DLD1 (cell line): ENCODE data around the gene MPP7.

Experiments used
- in situ Hi-C: cut with HindIII; loops from 2 replicates; pipeline ENCODE4 v1.10.0; 2017; ENCODE audit warnings: low sequenced_read_pairs

MPP7 gene

DNA sequence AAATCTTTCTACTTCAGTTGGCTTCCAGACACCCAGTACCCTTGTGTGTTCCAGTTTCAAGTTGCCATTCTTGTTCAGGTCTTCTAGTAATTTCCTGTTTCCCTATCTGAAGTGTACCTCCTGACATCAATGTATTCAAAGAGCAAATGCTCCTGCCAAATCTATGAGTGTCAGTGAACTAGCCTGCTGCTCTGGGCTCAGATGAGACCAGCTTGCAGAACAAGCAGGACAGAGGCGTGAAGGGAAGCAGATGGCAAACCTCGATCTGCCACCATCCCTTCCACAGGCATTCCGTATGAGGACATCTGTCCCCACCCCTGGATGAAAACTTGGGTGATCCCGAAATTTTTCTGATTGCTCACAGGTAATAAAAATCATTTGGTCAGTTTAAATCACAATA is 4.4 kb upstream of the MPP7 start:
- in situ Hi-C loops: no loop called here

DNA sequence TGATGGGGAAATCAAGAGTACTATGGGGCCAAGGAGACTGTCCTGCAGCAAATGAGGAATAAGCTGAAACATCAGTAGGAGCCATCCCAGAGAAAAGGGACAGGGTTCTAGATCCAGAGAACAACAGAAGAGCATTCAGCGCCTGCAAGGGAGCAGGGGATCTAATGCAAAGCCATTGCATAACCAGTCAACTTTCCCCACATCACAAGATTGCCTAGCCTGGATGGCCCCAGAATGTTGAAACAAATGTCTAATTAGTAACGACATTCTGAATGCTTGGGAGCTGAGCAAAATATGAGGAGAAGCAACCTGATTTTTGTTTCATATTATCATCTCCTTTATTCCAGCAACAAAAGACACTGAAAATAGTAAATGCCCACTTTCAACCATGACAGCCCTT is 2.7 kb upstream of the MPP7 start:
- in situ Hi-C loops: no loop called here

DNA sequence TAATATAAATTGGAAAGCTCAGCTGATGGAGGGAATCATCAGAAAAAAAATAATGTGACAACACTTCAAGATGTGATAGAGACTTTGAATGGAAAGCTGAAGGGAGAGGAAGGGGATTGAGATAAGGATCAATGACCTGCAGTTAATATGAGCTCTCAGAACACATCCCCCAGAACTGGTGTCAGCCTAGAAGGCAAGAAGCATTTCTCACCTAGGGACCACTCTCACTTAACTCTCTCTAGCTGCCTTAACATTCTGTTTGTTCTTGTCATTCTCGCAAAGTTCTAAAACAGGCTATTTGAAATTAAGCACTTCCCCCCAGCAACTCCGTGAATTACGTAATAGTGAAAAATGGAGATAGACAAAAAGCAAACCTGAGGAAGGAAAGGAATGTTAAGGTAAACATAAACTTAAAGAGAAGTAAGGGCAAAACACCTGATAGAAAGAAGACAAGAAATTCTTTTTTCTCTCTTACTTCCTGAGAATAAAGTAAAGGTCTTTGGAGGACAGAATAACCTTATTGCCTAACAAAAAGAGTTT is 1.2 kb upstream of the MPP7 start:
- in situ Hi-C loops: no loop called here

DNA sequence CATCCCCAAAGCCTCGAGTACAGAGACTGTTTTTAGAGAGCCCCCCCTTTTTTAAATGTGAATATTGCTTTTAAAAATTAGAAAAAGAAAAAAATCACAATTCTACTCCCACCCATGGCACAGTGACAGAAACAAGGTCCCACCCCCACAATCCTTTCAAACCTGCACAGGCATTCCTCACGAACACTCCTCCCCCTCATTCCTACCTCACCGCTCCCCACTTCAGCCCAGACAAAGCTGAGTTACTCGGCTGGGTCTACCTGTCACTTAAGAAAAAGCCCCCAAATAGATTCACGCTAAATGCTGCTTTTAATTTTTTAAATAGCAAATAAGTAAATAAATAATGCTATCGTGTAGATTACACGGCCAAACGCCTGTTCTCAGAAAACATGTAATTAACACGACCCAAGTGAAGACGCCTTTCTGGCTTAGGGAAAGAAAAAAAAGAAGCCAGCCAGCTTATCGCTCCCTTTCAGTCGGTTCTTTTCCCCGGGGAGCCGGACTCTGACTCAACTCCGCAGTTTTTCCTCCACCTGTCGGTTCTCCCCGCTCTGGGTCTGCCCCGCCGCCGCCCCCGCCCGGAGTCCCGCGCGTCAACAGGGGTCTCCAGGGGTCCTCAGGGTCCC is 739 bp downstream of the MPP7 start:
- in situ Hi-C loops: no loop called here

GRCh38 chr10:28300027-28300426 is 2.8 kb downstream of the MPP7 start:
- in situ Hi-C loops: no loop called here

DNA sequence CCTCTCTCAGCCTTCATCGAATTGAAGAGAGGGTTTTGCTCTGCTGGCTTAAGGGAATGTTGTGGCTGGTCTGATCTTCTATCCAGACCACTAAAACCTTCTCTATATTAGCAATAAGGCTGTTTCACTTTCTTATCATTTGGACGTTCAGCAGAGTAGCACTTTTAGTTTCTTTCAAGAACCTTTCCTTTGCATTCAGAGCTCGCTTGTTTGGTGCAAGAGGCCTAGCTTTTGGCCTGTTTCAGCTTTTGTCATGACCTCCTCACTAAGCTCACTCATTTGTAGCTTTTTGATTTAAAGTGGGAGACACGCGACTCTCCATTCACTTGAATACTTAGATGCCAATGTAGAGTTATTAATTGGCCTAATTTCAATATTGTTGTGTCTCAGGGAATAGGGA is 3.9 kb downstream of the MPP7 start:
- in situ Hi-C loops: no loop called here

DNA sequence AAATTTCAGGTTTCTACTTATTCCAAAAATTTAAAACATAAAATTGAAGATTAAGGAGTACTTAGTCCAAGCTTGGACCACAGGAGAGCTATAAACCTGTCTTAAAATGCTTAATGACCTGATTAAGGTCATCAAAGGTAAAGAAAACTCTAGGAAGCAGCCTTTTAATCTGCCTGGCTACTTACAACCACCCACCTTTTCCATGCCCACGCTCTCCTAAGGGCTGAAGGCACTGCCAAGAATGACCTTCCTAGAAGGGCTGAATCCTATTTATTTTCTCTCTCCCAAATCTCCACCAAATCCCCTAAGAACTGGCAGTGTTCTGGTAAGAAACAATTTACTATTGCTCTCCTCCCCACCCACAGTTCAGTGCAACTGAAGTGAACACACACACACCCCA is 6.8 kb downstream of the MPP7 start:
- in situ Hi-C loops: no loop called here

GRCh38 chr10:28295336-28295735 is 7.5 kb downstream of the MPP7 start:
- in situ Hi-C loops: no loop called here

DNA sequence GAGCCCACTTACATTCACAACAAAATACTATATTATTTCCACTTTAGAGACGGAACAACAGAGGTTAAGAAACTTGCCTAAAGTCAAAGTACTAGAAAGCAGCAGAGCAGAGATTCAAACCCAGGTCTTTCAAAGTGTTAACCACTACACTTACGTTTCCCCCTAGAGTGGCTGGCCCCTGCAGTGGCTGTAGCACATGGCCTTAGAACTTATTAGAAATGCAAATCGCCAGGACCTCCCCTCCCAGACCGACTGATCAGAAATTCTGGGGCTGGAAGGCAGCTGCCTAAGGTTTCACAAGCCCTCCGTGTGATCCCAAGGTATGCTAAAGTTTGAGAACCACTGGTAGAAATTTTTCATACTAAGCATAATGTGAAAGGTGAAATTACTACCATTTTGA is 8.1 kb downstream of the MPP7 start:
- in situ Hi-C loops: no loop called here

DNA sequence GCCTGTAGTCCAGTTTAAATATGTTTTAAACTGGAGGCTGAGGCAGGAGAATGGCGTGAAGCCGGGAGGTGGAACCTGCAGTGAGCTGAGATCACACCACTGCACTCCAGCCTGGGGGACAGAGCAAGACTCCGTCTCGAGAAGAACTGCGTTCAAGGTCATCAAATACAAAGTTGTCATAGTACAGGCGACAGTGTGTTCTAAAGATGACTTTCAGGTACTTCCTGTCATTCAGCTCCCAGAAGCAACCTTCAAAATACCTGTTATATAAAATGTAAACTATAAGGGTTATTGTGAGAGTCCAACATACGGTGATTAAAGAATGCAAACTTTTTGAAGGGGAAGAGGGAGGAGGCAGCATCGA is 8.7 kb downstream of the MPP7 start:
- in situ Hi-C loops: no loop called here

DNA sequence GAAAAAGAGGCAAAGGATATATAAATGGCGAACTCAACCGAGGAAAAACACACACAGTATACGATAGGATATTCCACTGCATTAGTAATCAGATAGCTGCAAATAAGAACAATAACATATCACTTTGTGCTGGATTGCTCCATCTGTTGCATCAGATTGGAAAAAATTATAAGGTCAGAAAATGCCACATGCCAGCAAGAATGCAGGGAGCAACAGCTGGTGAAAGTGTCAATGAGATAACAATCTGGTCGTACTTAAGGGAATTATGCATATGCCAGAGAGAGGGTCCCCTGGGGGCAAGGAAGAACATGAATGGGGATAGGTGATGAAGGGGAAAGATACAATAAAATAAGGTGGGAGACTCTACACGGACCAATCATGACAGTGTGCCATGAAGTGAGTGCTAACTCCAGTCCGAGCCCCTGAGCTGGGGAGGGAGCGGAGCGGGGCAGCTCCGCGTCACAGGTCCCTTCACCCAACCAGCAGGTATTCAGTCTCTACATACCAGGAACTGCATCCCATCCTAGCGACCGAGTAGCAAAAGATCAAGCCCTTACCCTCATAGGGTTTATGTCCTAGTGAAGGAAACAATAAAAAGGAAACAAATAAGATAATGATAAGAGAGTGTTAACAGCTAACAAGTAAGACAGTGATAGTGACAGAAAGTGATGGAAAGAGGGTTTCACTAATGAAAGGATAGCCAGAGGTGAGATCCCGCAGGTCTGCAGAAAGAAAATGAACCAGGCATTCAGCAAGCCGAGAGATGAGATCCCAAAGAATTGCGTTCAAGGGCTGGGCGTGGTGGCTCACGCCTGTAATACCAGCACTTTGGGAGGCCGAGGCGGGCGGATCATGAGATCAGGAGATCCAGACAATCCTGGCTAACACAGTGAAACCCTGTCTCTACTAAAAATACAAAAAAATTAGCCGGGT is 9.4 kb downstream of the MPP7 start:
- in situ Hi-C loops: no loop called here

DNA sequence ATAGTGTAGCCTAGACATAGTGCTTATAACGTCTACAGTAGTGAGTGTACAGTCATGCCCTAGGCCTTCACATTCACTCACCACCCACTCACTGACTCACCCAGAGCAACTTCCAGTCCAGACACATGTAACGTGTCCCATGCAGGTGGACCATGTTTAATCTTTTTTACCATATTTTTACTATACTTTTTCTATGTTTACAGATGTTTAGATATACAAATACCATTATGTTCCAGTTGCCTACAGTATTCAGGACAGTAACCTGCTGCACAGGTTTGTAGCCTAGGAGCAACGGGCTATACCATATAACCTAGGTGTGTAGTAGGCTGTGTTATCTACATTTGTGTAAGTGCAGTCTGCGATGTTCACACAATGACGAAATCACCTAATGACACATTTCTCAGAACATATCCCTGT is 11.0 kb downstream of the MPP7 start:
- in situ Hi-C loops: no loop called here

- in situ Hi-C loops: no loop called here
Measured at GRCh38 chr10:28285816-28286215, 17.0 kb downstream of the MPP7 start.

GRCh38 chr10:28284126-28284525 is 18.7 kb downstream of the MPP7 start:
- in situ Hi-C loops: no loop called here

- in situ Hi-C loops: no loop called here
Measured at GRCh38 chr10:28283251-28283650, 19.6 kb downstream of the MPP7 start.

DNA sequence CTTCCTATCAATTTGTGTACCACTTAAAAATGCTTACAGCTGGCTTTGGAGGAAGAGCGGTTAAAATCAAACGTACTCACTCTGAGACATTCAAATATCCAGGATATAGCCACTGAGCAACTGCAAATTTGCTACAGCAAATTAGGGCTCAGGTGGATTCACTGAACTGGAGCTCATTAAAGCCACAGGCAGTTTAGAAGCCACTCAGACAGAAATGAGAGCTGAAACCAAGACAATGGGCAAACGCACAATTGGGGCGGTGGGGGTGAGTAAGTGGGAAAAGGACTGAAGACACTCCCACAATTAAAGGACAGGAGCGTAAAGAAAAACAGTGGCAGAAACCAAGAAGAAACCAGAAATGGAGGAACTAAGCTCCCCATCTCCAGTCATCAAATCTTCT is 20.5 kb downstream of the MPP7 start:
- in situ Hi-C loops: no loop called here

DNA sequence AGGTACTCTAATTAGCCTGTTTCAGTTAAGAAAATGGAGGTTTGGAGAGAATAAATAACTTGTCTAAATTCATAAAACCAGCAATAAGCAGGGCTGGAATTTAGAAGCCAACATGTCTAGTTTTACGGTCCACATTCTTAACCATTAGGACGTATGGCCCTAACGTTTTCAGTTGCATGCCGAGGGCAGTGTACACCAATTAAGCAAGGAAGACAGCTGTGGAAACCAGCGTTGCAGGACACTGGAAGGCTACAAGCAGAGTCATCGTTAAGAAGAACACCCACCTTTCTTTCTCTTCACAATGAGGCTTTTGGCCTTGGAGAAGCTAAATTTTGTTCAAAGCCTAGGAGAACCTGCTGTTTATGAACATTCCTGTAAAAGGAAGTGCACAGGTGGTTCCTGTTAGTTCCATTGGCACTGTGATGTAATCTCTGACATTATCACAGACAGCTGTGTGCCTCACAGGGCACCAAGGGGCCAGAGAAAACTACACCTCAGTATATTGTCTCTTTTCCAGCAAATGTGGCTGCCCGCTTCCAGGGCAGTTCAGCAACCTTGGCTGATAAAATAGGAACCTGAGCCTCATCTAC is 21.0 kb downstream of the MPP7 start:
- in situ Hi-C loops: no loop called here

DNA sequence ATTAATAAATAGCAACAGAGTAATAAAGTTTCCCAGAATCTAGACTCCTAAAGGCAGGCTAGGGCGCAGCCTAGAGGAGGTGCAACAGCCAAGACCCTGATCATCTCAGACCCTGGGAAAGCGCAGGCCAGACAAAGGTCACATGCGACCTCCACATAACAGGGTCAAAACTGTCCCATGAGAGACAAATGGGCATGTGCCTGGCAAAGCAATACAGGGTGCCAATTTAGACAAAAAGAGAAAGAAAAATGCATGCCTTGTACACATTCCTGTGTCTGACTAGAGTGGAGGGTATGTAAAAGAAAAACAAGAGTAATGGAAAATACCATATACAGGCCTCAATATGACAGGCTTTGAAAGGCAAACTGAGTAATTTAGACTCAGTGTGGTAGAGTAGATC is 22.2 kb downstream of the MPP7 start:
- in situ Hi-C loops: no loop called here

DNA sequence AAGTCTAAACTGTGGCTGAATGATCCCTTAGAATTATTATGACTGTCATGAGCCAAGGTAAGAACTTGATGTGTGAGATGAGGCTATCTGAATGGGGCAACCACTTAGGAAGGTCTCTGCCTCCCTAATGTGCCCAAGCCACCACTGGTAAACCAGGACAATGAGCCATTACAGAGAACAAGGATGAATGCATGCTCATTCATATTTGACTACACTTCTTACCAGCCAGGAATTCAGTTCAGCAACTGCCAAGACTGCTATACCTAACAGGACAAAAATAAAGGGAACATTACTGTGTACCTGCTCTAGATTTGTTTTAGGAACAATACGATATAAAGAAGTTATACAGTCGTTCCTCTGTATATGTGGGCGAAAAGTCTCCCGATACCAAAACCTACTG is 23.0 kb downstream of the MPP7 start:
- in situ Hi-C loops: no loop called here

GRCh38 chr10:28278842-28279241 is 24.0 kb downstream of the MPP7 start:
- in situ Hi-C loops: no loop called here

- in situ Hi-C loops: no loop called here
Measured at GRCh38 chr10:28276384-28276783, 26.5 kb downstream of the MPP7 start.

GRCh38 chr10:28274475-28274874 is 28.4 kb downstream of the MPP7 start:
- in situ Hi-C loops: no loop called here
